Activated naive CD8-positive, alpha-beta T cell treated with anti-CD3 and anti-CD28 coated beads, Interleukin-2, amount 10 ng/mL, durations not matched to agents 7 days and 5 days (primary cell): ENCODE results near the gene FXYD3. TPM values are rescaled to one million over a fixed set of nuclear protein-coding genes. Genes with fewer than 3 reads are reported as not detected.

Experiments
- ATAC-seq: fragments of 150-1000 bp; cut with Tn5 transposase; one replicate; pipeline ENCODE4 v1.10.0; 2021; ENCODE audit warnings: low read depth, moderate library complexity
- POLR2A ChIA-PET: fragments of 350-600 bp; sonication (Branson Sonifier 250); formaldehyde crosslinking; loops from one replicate; lab custom pipeline; 2021; ENCODE audit warnings: antibody characterized with exemption; lab: Charles Lee
- DNase-seq: peaks from one replicate; pipeline ENCODE4 v3.0.0; 2021
- H3K27ac Mint-ChIP-seq: one replicate; pipeline ENCODE4 v1.8.0; 2022; ENCODE audit warnings: mild to moderate bottlenecking, mixed read lengths
- H3K27me3 Mint-ChIP-seq: one replicate; pipeline ENCODE4 v1.8.0; 2022; ENCODE audit warnings: mild to moderate bottlenecking, moderate library complexity, mixed read lengths
- H3K36me3 Mint-ChIP-seq: one replicate; pipeline ENCODE4 v1.8.0; 2021; ENCODE audit warnings: mild to moderate bottlenecking, mixed read lengths
- H3K4me1 Mint-ChIP-seq: one replicate; pipeline ENCODE4 v1.8.0; 2021; ENCODE audit warnings: mixed read lengths
- H3K4me3 Mint-ChIP-seq: one replicate; pipeline ENCODE4 v1.8.0; 2022; ENCODE audit warnings: mild to moderate bottlenecking, moderate library complexity, mixed read lengths
- H3K9me3 Mint-ChIP-seq: one replicate; pipeline ENCODE4 v1.8.0; 2021; ENCODE audit warnings: mixed read lengths
- total RNA-seq, 2 experiments: library from RNA; stranded (reverse); gene quantifications; one replicate each; pipeline ENCODE4 v1.2.3, GENCODE V29; 2021

FXYD3 gene
- total RNA-seq, 2 experiments from 2014 or later: not detected

- DNase-seq: no peak
- Mint-ChIP-seq H3K9me3 (peaks cover 3% of the 10 kb centered on the region), H3K27me3 (peaks cover 4% of the 10 kb centered on the region), H3K36me3 (peaks cover 2% of the 10 kb centered on the region), H3K4me1 (no peaks in the 10 kb centered on the region), H3K27ac (no peak overlapping the region), H3K4me3 (no peak overlapping the region)
- ATAC-seq: no peak
- POLR2A ChIA-PET: no interaction called here
Measured at GRCh38 chr19:35105411-35106290, 10.0 kb upstream of the FXYD3 start.

GRCh38 chr19:35106291-35106583, 9.4 kb upstream of the FXYD3 start:
- DNase-seq (no peak), ATAC-seq (no peak)
- Mint-ChIP-seq H3K9me3 (peaks cover 3% of the 10 kb centered on the region), H3K27me3 (peaks cover 4% of the 10 kb centered on the region), H3K27ac (no peak overlapping the region), H3K4me1 (no peaks in the 10 kb centered on the region), H3K36me3 (peaks cover 2% of the 10 kb centered on the region), H3K4me3 (no peak overlapping the region)
- POLR2A ChIA-PET: no interaction called here

GRCh38 chr19:35106898-35107541, 8.6 kb upstream of the FXYD3 start:
- H3K27me3 Mint-ChIP-seq: peaks cover 6% of the 10 kb centered on the region
- POLR2A ChIA-PET: no interaction called here
- H3K4me1 Mint-ChIP-seq: no peaks in the 10 kb centered on the region
- DNase-seq (no peak), ATAC-seq (no peak)
- no peak overlapping the region for H3K27ac Mint-ChIP-seq
- peaks cover 3% of the 10 kb centered on the region for H3K9me3 Mint-ChIP-seq
- no peak overlapping the region for H3K4me3 Mint-ChIP-seq
- H3K36me3 Mint-ChIP-seq: peaks cover 2% of the 10 kb centered on the region

GRCh38 chr19:35107545-35107944, 8.1 kb upstream of the FXYD3 start:
- H3K27ac Mint-ChIP-seq: no peak overlapping the region
- DNase-seq (no peak), ATAC-seq (no peak)
- H3K9me3 Mint-ChIP-seq: peaks cover 3% of the 10 kb centered on the region
- POLR2A ChIA-PET: no interaction called here
- H3K4me1 Mint-ChIP-seq: no peaks in the 10 kb centered on the region
- no peak overlapping the region for H3K4me3 Mint-ChIP-seq
- H3K27me3 Mint-ChIP-seq: peaks cover 7% of the 10 kb centered on the region
- peaks cover 2% of the 10 kb centered on the region for H3K36me3 Mint-ChIP-seq

GRCh38 chr19:35108730-35109129, 6.9 kb upstream of the FXYD3 start:
- ATAC-seq (no peak), DNase-seq (no peak)
- H3K4me1 Mint-ChIP-seq: no peaks in the 10 kb centered on the region
- H3K4me3 Mint-ChIP-seq: no peak overlapping the region
- peaks cover 2% of the 10 kb centered on the region for H3K36me3 Mint-ChIP-seq
- H3K27ac Mint-ChIP-seq: no peak overlapping the region
- H3K27me3 Mint-ChIP-seq: peaks cover 7% of the 10 kb centered on the region
- POLR2A ChIA-PET: no interaction called here
- peaks cover 3% of the 10 kb centered on the region for H3K9me3 Mint-ChIP-seq

GRCh38 chr19:35109395-35110112, 6.1 kb upstream of the FXYD3 start:
- H3K27me3 Mint-ChIP-seq: peaks cover 7% of the 10 kb centered on the region

GRCh38 chr19:35110974-35111373, 4.6 kb upstream of the FXYD3 start:
- no peak for ATAC-seq
- POLR2A ChIA-PET: interaction anchor here (0.7 kb wide), 1 partner anchor 55 kb away, joined by 3 read pairs; no protein-coding TSS in a partner anchor
- Mint-ChIP-seq H3K9me3 (peaks cover 2% of the 10 kb centered on the region), H3K36me3 (peaks cover under 1% of the 10 kb centered on the region), H3K4me1 (peaks cover 5% of the 10 kb centered on the region), H3K4me3 (no peak overlapping the region), H3K27me3 (peaks cover 7% of the 10 kb centered on the region), H3K27ac (no peak overlapping the region)
- no peak for DNase-seq

More at GRCh38 chr19:35109395-35110112, 6.1 kb upstream of the FXYD3 start:
- peaks cover 3% of the 10 kb centered on the region for H3K9me3 Mint-ChIP-seq
- no peak overlapping the region for H3K27ac Mint-ChIP-seq
- no peak overlapping the region for H3K4me3 Mint-ChIP-seq
- DNase-seq (no peak), ATAC-seq (no peak)
- POLR2A ChIA-PET: no interaction called here
- H3K36me3 Mint-ChIP-seq: peaks cover 2% of the 10 kb centered on the region
- H3K4me1 Mint-ChIP-seq: peaks cover 1% of the 10 kb centered on the region

- no peaks in the 10 kb centered on the region for H3K9me3 Mint-ChIP-seq
- H3K4me3 Mint-ChIP-seq: no peak overlapping the region
- ATAC-seq (no peak), DNase-seq (no peak)
- H3K27me3 Mint-ChIP-seq: peaks cover 7% of the 10 kb centered on the region
- H3K4me1 Mint-ChIP-seq: peaks cover 5% of the 10 kb centered on the region
- POLR2A ChIA-PET: no interaction called here
- no peaks in the 10 kb centered on the region for H3K36me3 Mint-ChIP-seq
- no peak overlapping the region for H3K27ac Mint-ChIP-seq
Measured at GRCh38 chr19:35112995-35113688, 2.5 kb upstream of the FXYD3 start.

- peak; percentile 78 for DNase-seq
- peak; percentile 66 for ATAC-seq
- peaks cover 7% of the 10 kb centered on the region for H3K27me3 Mint-ChIP-seq
- no peaks in the 10 kb centered on the region for H3K36me3 Mint-ChIP-seq
- peak overlapping the region; percentile 12 for H3K4me3 Mint-ChIP-seq
- no peaks in the 10 kb centered on the region for H3K9me3 Mint-ChIP-seq
- H3K4me1 Mint-ChIP-seq: peaks cover 5% of the 10 kb centered on the region
- H3K27ac Mint-ChIP-seq: no peak overlapping the region
- POLR2A ChIA-PET: interaction anchor here (0.5 kb wide), 1 partner anchor 628 kb away, joined by 3 read pairs; no protein-coding TSS in a partner anchor
Measured at GRCh38 chr19:35114353-35115176, 1.1 kb upstream of the FXYD3 start.

GRCh38 chr19:35116072-35116801, 614 bp downstream of the FXYD3 start:
- Mint-ChIP-seq H3K4me3 (no peak overlapping the region), H3K9me3 (no peaks in the 10 kb centered on the region), H3K27ac (no peak overlapping the region), H3K36me3 (no peaks in the 10 kb centered on the region), H3K27me3 (peaks cover 3% of the 10 kb centered on the region), H3K4me1 (peaks cover 5% of the 10 kb centered on the region)
- no peak for ATAC-seq
- DNase-seq: no peak
- POLR2A ChIA-PET: no interaction called here

- POLR2A ChIA-PET: no interaction called here
Measured at GRCh38 chr19:35117116-35117515, 1.5 kb downstream of the FXYD3 start.

GRCh38 chr19:35117799-35118198, 2.2 kb downstream of the FXYD3 start:
- ATAC-seq: no peak
- POLR2A ChIA-PET: no interaction called here
- H3K4me1 Mint-ChIP-seq: peaks cover 5% of the 10 kb centered on the region

More at GRCh38 chr19:35117116-35117515, 1.5 kb downstream of the FXYD3 start:
- ATAC-seq (no peak), DNase-seq (no peak)
- H3K4me3 Mint-ChIP-seq: no peak overlapping the region
- H3K36me3 Mint-ChIP-seq: no peaks in the 10 kb centered on the region
- H3K27me3 Mint-ChIP-seq: no peaks in the 10 kb centered on the region
- no peak overlapping the region for H3K27ac Mint-ChIP-seq
- H3K9me3 Mint-ChIP-seq: no peaks in the 10 kb centered on the region
- peaks cover 5% of the 10 kb centered on the region for H3K4me1 Mint-ChIP-seq

More at GRCh38 chr19:35117799-35118198, 2.2 kb downstream of the FXYD3 start:
- Mint-ChIP-seq H3K27ac (no peak overlapping the region), H3K9me3 (no peaks in the 10 kb centered on the region), H3K36me3 (no peaks in the 10 kb centered on the region), H3K4me3 (no peak overlapping the region), H3K27me3 (no peaks in the 10 kb centered on the region)
- DNase-seq: no peak
